H9 (cell line): ENCODE results near the gene TRIM52. TPM values are rescaled to one million over a fixed set of nuclear protein-coding genes. Genes with fewer than 3 reads are reported as not detected.

Source experiments
- DNase-seq: peaks from one replicate; pipeline ENCODE4 v3.0.0-alpha.2; 2017
- H2AFZ ChIP-seq: one replicate; pipeline ENCODE4 v1.6.1; 2013; ENCODE audit warnings: mild to moderate bottlenecking, low read length, control low read depth, moderate library complexity
- H2AK5ac ChIP-seq: 2 replicates; pipeline ENCODE4 v1.6.1; 2013; ENCODE audit warnings: low read length, control low read depth, mixed read lengths; ENCODE audit not compliant: insufficient read length
- H2BK120ac ChIP-seq: one replicate; pipeline ENCODE4 v1.6.1; 2013; ENCODE audit warnings: low read depth, mild to moderate bottlenecking, low read length, control low read depth, inconsistent platforms; ENCODE audit not compliant: poor library complexity, severe bottlenecking
- H2BK12ac ChIP-seq: 2 replicates; pipeline ENCODE4 v1.6.1; 2013; ENCODE audit warnings: low read length, control low read depth, mixed read lengths, low read depth; ENCODE audit not compliant: insufficient read length
- H2BK15ac ChIP-seq: 2 replicates; pipeline ENCODE4 v1.6.1; 2013; ENCODE audit warnings: low read depth, low read length, control low read depth
- H2BK20ac ChIP-seq: one replicate; pipeline ENCODE4 v1.6.1; 2013; ENCODE audit warnings: low read depth, mild to moderate bottlenecking, low read length, control low read depth, inconsistent platforms; ENCODE audit not compliant: poor library complexity, severe bottlenecking
- H2BK5ac ChIP-seq: 2 replicates; pipeline ENCODE4 v1.6.1; 2013; ENCODE audit warnings: low read length, control low read depth, mixed read lengths; ENCODE audit not compliant: insufficient read length
- H3K14ac ChIP-seq: 2 replicates; pipeline ENCODE4 v1.6.1; 2013; ENCODE audit warnings: low read length, control low read depth; ENCODE audit not compliant: insufficient read depth
- H3K18ac ChIP-seq: 2 replicates; pipeline ENCODE4 v1.6.1; 2013; ENCODE audit warnings: low read depth, mild to moderate bottlenecking, mixed read lengths, low read length, control low read depth; ENCODE audit not compliant: insufficient read length
- H3K23ac ChIP-seq: 2 replicates; pipeline ENCODE4 v1.6.1; 2013; ENCODE audit warnings: low read length, control low read depth, mixed read lengths, low read depth; ENCODE audit not compliant: insufficient read length
- H3K23me2 ChIP-seq: 2 replicates; pipeline ENCODE4 v1.6.1; 2013; ENCODE audit warnings: low read depth, mild to moderate bottlenecking, mixed read lengths, low read length, control low read depth; ENCODE audit not compliant: insufficient read length, poor library complexity, severe bottlenecking
- H3K27ac ChIP-seq: 2 replicates; pipeline ENCODE4 v1.5.1; 2013; ENCODE audit warnings: low read length, control low read depth, mixed read lengths, low read depth; ENCODE audit not compliant: insufficient read length
- H3K27me3 ChIP-seq: 2 replicates; pipeline ENCODE4 v1.6.1; 2013; ENCODE audit warnings: low read length, control low read depth, inconsistent platforms; ENCODE audit not compliant: insufficient read depth
- H3K4ac ChIP-seq: 2 replicates; pipeline ENCODE4 v1.6.1; 2013; ENCODE audit warnings: low read depth, mild to moderate bottlenecking, control low read depth, inconsistent platforms, low read length, moderate library complexity
- H3K4me1 ChIP-seq: 2 replicates; pipeline ENCODE4 v1.6.1; 2013; ENCODE audit warnings: low read length, control low read depth, inconsistent platforms; ENCODE audit not compliant: insufficient read depth
- H3K4me2 ChIP-seq: 2 replicates; pipeline ENCODE4 v1.6.1; 2013; ENCODE audit warnings: low read length, control low read depth, mixed read lengths; ENCODE audit not compliant: insufficient read length, insufficient read depth
- H3K56ac ChIP-seq: 2 replicates; pipeline ENCODE4 v1.6.1; 2013; ENCODE audit warnings: low read depth, mild to moderate bottlenecking, mixed read lengths, low read length, control low read depth; ENCODE audit not compliant: insufficient read length
- H3K79me1 ChIP-seq: 2 replicates; pipeline ENCODE4 v1.6.1; 2013; ENCODE audit warnings: low read depth, mild to moderate bottlenecking, moderate library complexity, low read length, control low read depth, inconsistent platforms; ENCODE audit not compliant: insufficient read depth, poor library complexity, severe bottlenecking
- H3K79me2 ChIP-seq: 2 replicates; pipeline ENCODE4 v1.6.1; 2013; ENCODE audit warnings: low read length, control low read depth, inconsistent platforms; ENCODE audit not compliant: insufficient read depth
- H3K9ac ChIP-seq: 2 replicates; pipeline ENCODE4 v1.6.1; 2013; ENCODE audit warnings: low read length, control low read depth, mixed read lengths; ENCODE audit not compliant: insufficient read length; ENCODE audit errors: extremely low read depth
- H3K9me3 ChIP-seq: one replicate; pipeline ENCODE4 v1.6.1; 2013; ENCODE audit warnings: low read depth, low read length, inconsistent platforms; ENCODE audit not compliant: control insufficient read depth
- H3T11ph ChIP-seq: one replicate; pipeline ENCODE4 v1.6.1; 2013; ENCODE audit warnings: mild to moderate bottlenecking, low read length, control low read depth, inconsistent platforms
- H4K20me1 ChIP-seq: one replicate; pipeline ENCODE4 v1.6.1; 2013; ENCODE audit not compliant: control insufficient read depth, insufficient read length, insufficient read depth
- H4K5ac ChIP-seq: 2 replicates; pipeline ENCODE4 v1.6.1; 2013; ENCODE audit warnings: low read depth, mild to moderate bottlenecking, mixed read lengths, low read length, control low read depth; ENCODE audit not compliant: insufficient read length
- H4K8ac ChIP-seq: replicated peaks from 2 replicates; pipeline ENCODE4 v1.6.1; 2013; ENCODE audit warnings: low read length, control low read depth, mixed read lengths, low read depth; ENCODE audit not compliant: insufficient read length
- H4K91ac ChIP-seq: 2 replicates; pipeline ENCODE4 v1.6.1; 2013; ENCODE audit warnings: low read depth, mild to moderate bottlenecking, moderate library complexity, mixed read lengths, low read length, control low read depth; ENCODE audit not compliant: insufficient read length
- H3K27ac Mint-ChIP-seq, 3 experiments: 2 replicates in 2 of 3; 3 replicates in 1 of 3; pipeline ENCODE4 v1.8.0; 2020 to 2021; ENCODE audit warnings: mixed read lengths in 3 of 3, mild to moderate bottlenecking in 1 of 3, moderate library complexity in 1 of 3
- H3K27me3 Mint-ChIP-seq: 2 replicates; pipeline ENCODE4 v1.8.0; 2021; ENCODE audit warnings: low read depth, mild to moderate bottlenecking, moderate library complexity, mixed read lengths
- H3K36me3 Mint-ChIP-seq, 3 experiments: 2 replicates in 2 of 3; 3 replicates in 1 of 3; pipeline ENCODE4 v1.8.0; 2020 to 2021; ENCODE audit warnings: low read depth in 3 of 3, mixed read lengths in 3 of 3; ENCODE audit not compliant: insufficient read depth in 1 of 3
- H3K4me1 Mint-ChIP-seq, 2 experiments: 2 replicates each; pipeline ENCODE4 v1.8.0; 2020; ENCODE audit warnings: mixed read lengths in 2 of 2
- H3K4me3 Mint-ChIP-seq, 2 experiments: 2 replicates in 1 of 2; 3 replicates in 1 of 2; pipeline ENCODE4 v1.8.0; 2020 to 2021; ENCODE audit warnings: mild to moderate bottlenecking in 2 of 2, mixed read lengths in 2 of 2, moderate library complexity in 1 of 2
- H3K9me3 Mint-ChIP-seq, 2 experiments: 2 replicates in 1 of 2; 3 replicates in 1 of 2; pipeline ENCODE4 v1.8.0; 2020; ENCODE audit warnings: mild to moderate bottlenecking in 2 of 2, mixed read lengths in 2 of 2, moderate library complexity in 1 of 2
- WGBS: extraction: QIAGEN DNeasy Blood & Tissue Kit; methylation state at CpG from one replicate; pipeline ENCODE4 v1.1.7; 2013; ENCODE audit warnings: missing lambda C conversion rate, low lambda C conversion rate, mixed read lengths; ENCODE audit not compliant: insufficient read length; ENCODE audit errors: extremely low coverage; 5-methylcytosine and 5-hydroxymethylcytosine counted together
- total RNA-seq: library from RNA; stranded (reverse); gene quantifications from 2 replicates; pipeline ENCODE4 v1.2.1, GENCODE V29; 2021
- TF ChIP-seq, protein P1 (sequence below): fragments of 200-600 bp; sonication (generic); conservative IDR thresholded peaks from 3 replicates; pipeline ENCODE4 v1.8.0; 2021; ENCODE audit warnings: antibody characterized with exemption, mild to moderate bottlenecking

TRIM52 gene
- total RNA-seq, 1 experiment from 2014 or later: 5.1 TPM

DNA sequence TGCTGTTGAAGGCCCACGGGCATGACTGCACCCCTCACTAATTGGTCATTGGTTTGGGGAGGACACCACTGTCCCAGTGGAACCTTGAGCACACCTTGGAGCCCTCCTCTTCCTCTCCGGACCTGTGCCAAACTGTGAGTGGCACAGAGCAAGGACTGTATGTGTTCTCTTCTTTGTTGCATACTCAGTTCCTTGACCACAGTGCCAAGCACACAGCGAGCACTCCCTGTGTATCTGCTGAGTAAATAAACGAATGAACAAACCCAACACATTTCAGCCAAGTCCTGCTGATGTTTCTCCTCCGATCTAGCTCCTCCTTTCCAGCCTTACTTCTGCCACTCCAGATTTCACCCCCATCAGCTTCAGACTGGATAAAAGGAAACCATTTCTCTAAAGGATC is 2.7 kb upstream of the TRIM52 start:
- Mint-ChIP-seq H3K4me1 (peaks cover 35 to 48% of the 10 kb centered on the region in 2 experiments), H3K4me3 (peak overlapping the region in 1 of 2 experiments; percentile 8; a peak in 1 of 5 replicates), H3K27ac (no peak overlapping the region), H3K36me3 (peaks cover 9 to 14% (median 10%) of the 10 kb centered on the region in 3 experiments; a peak in 6 of 7 replicates), H3K9me3 (no peaks in the 10 kb centered on the region), H3K27me3 (no peaks in the 10 kb centered on the region)
- Histone ChIP-seq H3T11ph (no peak overlapping the region), H2BK120ac (no peak overlapping the region), H3K4ac (no peak overlapping the region), H3K56ac (no peak overlapping the region), H2BK12ac (no peak overlapping the region), H4K8ac (no peak overlapping the region), H3K27ac (no peak overlapping the region), H3K9me3 (no peaks in the 10 kb centered on the region), H3K23ac (no peak overlapping the region), H2BK5ac (no peak overlapping the region), H3K79me1 (peaks cover 4% of the 10 kb centered on the region), H2AK5ac (no peak overlapping the region), H4K20me1 (no peaks in the 10 kb centered on the region), H3K23me2 (peaks cover 17% of the 10 kb centered on the region), H4K91ac (no peak overlapping the region), H3K9ac (no peak overlapping the region), H2BK15ac (no peak overlapping the region), H3K18ac (no peak overlapping the region), H4K5ac (no peak overlapping the region), H3K27me3 (no peaks in the 10 kb centered on the region), H3K14ac (no peak overlapping the region), H3K79me2 (peaks cover 2% of the 10 kb centered on the region; the same call in 1 of the 2 replicates), H3K4me2 (no peak overlapping the region), H3K4me1 (peaks cover 2% of the 10 kb centered on the region; the same call in 1 of the 2 replicates), H2AFZ (no peak overlapping the region), H2BK20ac (no peak overlapping the region)
- no CpG with 5 or more reads among the region's 5 CpGs for WGBS
- TF ChIP-seq, protein P1, sequence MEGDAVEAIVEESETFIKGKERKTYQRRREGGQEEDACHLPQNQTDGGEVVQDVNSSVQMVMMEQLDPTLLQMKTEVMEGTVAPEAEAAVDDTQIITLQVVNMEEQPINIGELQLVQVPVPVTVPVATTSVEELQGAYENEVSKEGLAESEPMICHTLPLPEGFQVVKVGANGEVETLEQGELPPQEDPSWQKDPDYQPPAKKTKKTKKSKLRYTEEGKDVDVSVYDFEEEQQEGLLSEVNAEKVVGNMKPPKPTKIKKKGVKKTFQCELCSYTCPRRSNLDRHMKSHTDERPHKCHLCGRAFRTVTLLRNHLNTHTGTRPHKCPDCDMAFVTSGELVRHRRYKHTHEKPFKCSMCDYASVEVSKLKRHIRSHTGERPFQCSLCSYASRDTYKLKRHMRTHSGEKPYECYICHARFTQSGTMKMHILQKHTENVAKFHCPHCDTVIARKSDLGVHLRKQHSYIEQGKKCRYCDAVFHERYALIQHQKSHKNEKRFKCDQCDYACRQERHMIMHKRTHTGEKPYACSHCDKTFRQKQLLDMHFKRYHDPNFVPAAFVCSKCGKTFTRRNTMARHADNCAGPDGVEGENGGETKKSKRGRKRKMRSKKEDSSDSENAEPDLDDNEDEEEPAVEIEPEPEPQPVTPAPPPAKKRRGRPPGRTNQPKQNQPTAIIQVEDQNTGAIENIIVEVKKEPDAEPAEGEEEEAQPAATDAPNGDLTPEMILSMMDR: no peak
- no peak for DNase-seq
